GM18951 (cell line): Measurements from ENCODE around the gene TNIP1.
A peak's percentile ranks its signal among the peaks of the same experiment; 100 is the strongest.

Experiments
- POLR2A ChIP-seq: IDR thresholded peaks from 4 replicates; pipeline ENCODE4 v1.6.1; 2011; ENCODE audit warnings: mild to moderate bottlenecking; ENCODE audit not compliant: insufficient read length, insufficient read depth; ENCODE audit errors: extremely low read depth
- in situ Hi-C: fragments of 300-500 bp; cut with MboI; formaldehyde crosslinking; loops from one replicate; pipeline ENCODE4 v1.12.0; 2022; ENCODE audit warnings: low sequenced_read_pairs, mixed read lengths, inconsistent platforms; ENCODE audit not compliant: unreplicated experiment

The TNIP1 gene

GRCh38 chr5:151060742-151061141, 20.1 kb downstream of the TNIP1 start:
- in situ Hi-C loops, result no loop called here
- TF ChIP-seq POLR2A, result no peak

GRCh38 chr5:151058891-151059489, 21.8 kb downstream of the TNIP1 start:
- no peak for TF ChIP-seq POLR2A
- in situ Hi-C loops, result no loop called here

- no peak for TF ChIP-seq POLR2A
- in situ Hi-C loops, result no loop called here
Observed at GRCh38 chr5:151058301-151058700, 22.5 kb downstream of the TNIP1 start.

- in situ Hi-C loops, result no loop called here
- peak; percentile 36 for TF ChIP-seq POLR2A
Observed at GRCh38 chr5:151056379-151057325, 24.2 kb downstream of the TNIP1 start.

- in situ Hi-C loops, result no loop called here
- no peak for TF ChIP-seq POLR2A
Observed at GRCh38 chr5:151055336-151055735, 25.5 kb downstream of the TNIP1 start.

- in situ Hi-C loops, result loop anchor here (5.0 kb wide), 1 partner anchor 63 kb away; no protein-coding TSS in a partner anchor
- TF ChIP-seq POLR2A, result no peak
Observed at GRCh38 chr5:151054709-151055108, 26.1 kb downstream of the TNIP1 start.

GRCh38 chr5:151053796-151054462, 26.9 kb downstream of the TNIP1 start:
- in situ Hi-C loops, result loop anchor here (5.0 kb wide), 1 partner anchor 63 kb away; no protein-coding TSS in a partner anchor
- TF ChIP-seq POLR2A, result no peak

GRCh38 chr5:151052836-151053235, 28.0 kb downstream of the TNIP1 start:
- in situ Hi-C loops, result loop anchor here (5.0 kb wide), 1 partner anchor 64 kb away; no protein-coding TSS in a partner anchor
- no peak for TF ChIP-seq POLR2A

GRCh38 chr5:151051931-151052608, 28.8 kb downstream of the TNIP1 start:
- in situ Hi-C loops, result loop anchor here (5.0 kb wide), 1 partner anchor 65 kb away; no protein-coding TSS in a partner anchor
- no peak for TF ChIP-seq POLR2A

- in situ Hi-C loops, result loop anchor here (5.0 kb wide), 1 partner anchor 66 kb away; no protein-coding TSS in a partner anchor
- TF ChIP-seq POLR2A, result no peak
Observed at GRCh38 chr5:151051066-151051930, 29.5 kb downstream of the TNIP1 start.

GRCh38 chr5:151048526-151048925, 32.3 kb downstream of the TNIP1 start:
- in situ Hi-C loops, result no loop called here
- TF ChIP-seq POLR2A, result no peak
